Gastroesophageal sphincter (tissue), 4 donors: Measurements from ENCODE around the gene OR2AG2. TPM values are rescaled to one million over a fixed set of nuclear protein-coding genes. Genes with fewer than 3 reads are reported as not detected.
A peak's percentile ranks its signal among the peaks of the same experiment; 100 is the strongest.

Experiments used
- ATAC-seq: fragments of 150-250 bp; one replicate; pipeline ENCODE4 v1.9.1; 2016; ENCODE audit warnings: mild to moderate bottlenecking, moderate library complexity
- H3K27ac ChIP-seq, 4 donors: fragments of 200-600 bp; sonication (generic) in 3 of 4; 1 replicate in 3 of 4; 2 replicates in 1 of 4; pipeline ENCODE4 v1.5.1; 2016 to 2019
- H3K27me3 ChIP-seq: fragments of 200-600 bp; sonication (generic); one replicate; pipeline ENCODE4 v1.5.1; 2019
- H3K36me3 ChIP-seq, 2 donors: fragments of 200-600 bp; sonication (generic); one replicate each; pipeline ENCODE4 v1.5.1; 2019; ENCODE audit warnings: control low read depth in 1 of 2
- H3K4me1 ChIP-seq, 3 donors: fragments of 200-600 bp; sonication (generic); 1 replicate in 2 of 3; 2 replicates in 1 of 3; pipeline ENCODE4 v1.5.1; 2016 to 2019; ENCODE audit warnings: control low read depth in 2 of 3
- H3K4me3 ChIP-seq, 2 donors: fragments of 200-600 bp; sonication (generic); one replicate each; pipeline ENCODE4 v1.5.1; 2019; ENCODE audit warnings: mild to moderate bottlenecking in 1 of 2, moderate library complexity in 1 of 2
- H3K9me3 ChIP-seq, 3 donors: fragments of 200-600 bp; sonication (generic); one replicate each; pipeline ENCODE4 v1.5.1; 2017 to 2019; ENCODE audit warnings: control low read depth in 2 of 3
- EP300 ChIP-seq: sonication (generic); formaldehyde crosslinking; IDR thresholded peaks from one replicate; pipeline ENCODE4 v1.6.1; 2017; ENCODE audit warnings: antibody characterized with exemption, mild to moderate bottlenecking
- POLR2A ChIP-seq, 2 donors: fragments of 450-650 bp; IDR thresholded peaks; one replicate each; pipeline ENCODE4 v1.6.1; 2017; ENCODE audit warnings: antibody characterized with exemption in 2 of 2, mild to moderate bottlenecking in 2 of 2, moderate library complexity in 1 of 2
- POLR2AphosphoS5 ChIP-seq: sonication (generic); formaldehyde crosslinking; IDR thresholded peaks from one replicate; pipeline ENCODE4 v1.6.1; 2017; ENCODE audit warnings: antibody characterized with exemption
- WGBS, 2 donors: methylation state at CpG; one replicate each; pipeline ENCODE4 v1.1.5; 2018; ENCODE audit warnings: low coverage in 1 of 2; 5-methylcytosine and 5-hydroxymethylcytosine counted together
- total RNA-seq, 4 donors: library from RNA; depleted of rRNA; stranded (reverse); fragments of >200 nt; gene quantifications; one replicate each; pipeline ENCODE4 v1.1.0, GENCODE V29; 2016
- TF ChIP-seq, protein P1 (sequence below), 4 experiments: fragments of 200-600 bp in 2 of 4; fragments of 450-650 bp in 2 of 4; sonication (generic) in 1 of 4; IDR thresholded peaks; one replicate each; pipeline ENCODE4 v1.5.1; 2017 to 2019; ENCODE audit warnings: antibody characterized with exemption in 4 of 4, mild to moderate bottlenecking in 2 of 4, moderate library complexity in 2 of 4

OR2AG2 gene
- total RNA-seq, 4 donors from 2014 or later = not detected

- H3K27ac ChIP-seq = no peak overlapping the region
- no peaks in the 10 kb centered on the region for H3K27me3 ChIP-seq
- WGBS, 2 donors = 73 to 100% methylated on average over 1 to 5 of the region's 7 CpGs
- TF ChIP-seq, protein P1, sequence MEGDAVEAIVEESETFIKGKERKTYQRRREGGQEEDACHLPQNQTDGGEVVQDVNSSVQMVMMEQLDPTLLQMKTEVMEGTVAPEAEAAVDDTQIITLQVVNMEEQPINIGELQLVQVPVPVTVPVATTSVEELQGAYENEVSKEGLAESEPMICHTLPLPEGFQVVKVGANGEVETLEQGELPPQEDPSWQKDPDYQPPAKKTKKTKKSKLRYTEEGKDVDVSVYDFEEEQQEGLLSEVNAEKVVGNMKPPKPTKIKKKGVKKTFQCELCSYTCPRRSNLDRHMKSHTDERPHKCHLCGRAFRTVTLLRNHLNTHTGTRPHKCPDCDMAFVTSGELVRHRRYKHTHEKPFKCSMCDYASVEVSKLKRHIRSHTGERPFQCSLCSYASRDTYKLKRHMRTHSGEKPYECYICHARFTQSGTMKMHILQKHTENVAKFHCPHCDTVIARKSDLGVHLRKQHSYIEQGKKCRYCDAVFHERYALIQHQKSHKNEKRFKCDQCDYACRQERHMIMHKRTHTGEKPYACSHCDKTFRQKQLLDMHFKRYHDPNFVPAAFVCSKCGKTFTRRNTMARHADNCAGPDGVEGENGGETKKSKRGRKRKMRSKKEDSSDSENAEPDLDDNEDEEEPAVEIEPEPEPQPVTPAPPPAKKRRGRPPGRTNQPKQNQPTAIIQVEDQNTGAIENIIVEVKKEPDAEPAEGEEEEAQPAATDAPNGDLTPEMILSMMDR (IDR thresholded peaks at IDR 0.05) = no peak
- no peak for TF ChIP-seq POLR2A (IDR thresholded peaks at IDR 0.05)
- TF ChIP-seq EP300 = no peak
- no peak for TF ChIP-seq POLR2AphosphoS5
- H3K4me3 ChIP-seq = no peak overlapping the region
- ATAC-seq = no peak
- H3K4me1 ChIP-seq = no peaks in the 10 kb centered on the region
- H3K36me3 ChIP-seq = no peaks in the 10 kb centered on the region
- no peaks in the 10 kb centered on the region for H3K9me3 ChIP-seq
These were observed 29.5 kb downstream of the OR2AG2 start for GRCh38 chr11:6742260-6742659.

DNA sequence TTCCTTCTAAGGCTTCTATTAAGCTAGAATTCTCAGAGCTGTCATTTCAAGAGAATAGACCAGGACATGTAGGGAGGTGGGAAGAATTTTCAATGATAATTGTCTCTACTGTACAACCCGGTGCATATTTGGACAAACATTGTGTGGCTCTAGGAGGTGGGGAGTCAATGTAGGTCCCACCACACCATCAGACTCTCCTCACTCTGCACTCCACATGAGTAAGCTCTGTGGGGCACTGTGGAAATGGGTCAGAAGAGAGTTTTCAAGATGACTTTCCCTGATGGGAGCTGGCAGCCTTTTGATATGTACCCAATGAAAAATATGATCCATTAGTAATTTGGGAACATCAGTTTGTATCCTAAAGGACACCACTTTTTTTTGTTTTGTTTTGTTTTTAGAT is 33.2 kb downstream of the OR2AG2 start:
- no peak overlapping the region for H3K27ac ChIP-seq
- ATAC-seq = no peak
- no peaks in the 10 kb centered on the region for H3K4me1 ChIP-seq
- H3K4me3 ChIP-seq = no peak overlapping the region
- no peak for TF ChIP-seq EP300
- no peak for TF ChIP-seq POLR2AphosphoS5
- TF ChIP-seq POLR2A (IDR thresholded peaks at IDR 0.05) = no peak
- H3K9me3 ChIP-seq = peaks cover 0 to 4% (median 0%) of the 10 kb centered on the region in 3 donors
- WGBS, 2 donors = 100% methylated on average over 1 of the region's 1 CpG
- no peaks in the 10 kb centered on the region for H3K27me3 ChIP-seq
- H3K36me3 ChIP-seq = no peaks in the 10 kb centered on the region

DNA sequence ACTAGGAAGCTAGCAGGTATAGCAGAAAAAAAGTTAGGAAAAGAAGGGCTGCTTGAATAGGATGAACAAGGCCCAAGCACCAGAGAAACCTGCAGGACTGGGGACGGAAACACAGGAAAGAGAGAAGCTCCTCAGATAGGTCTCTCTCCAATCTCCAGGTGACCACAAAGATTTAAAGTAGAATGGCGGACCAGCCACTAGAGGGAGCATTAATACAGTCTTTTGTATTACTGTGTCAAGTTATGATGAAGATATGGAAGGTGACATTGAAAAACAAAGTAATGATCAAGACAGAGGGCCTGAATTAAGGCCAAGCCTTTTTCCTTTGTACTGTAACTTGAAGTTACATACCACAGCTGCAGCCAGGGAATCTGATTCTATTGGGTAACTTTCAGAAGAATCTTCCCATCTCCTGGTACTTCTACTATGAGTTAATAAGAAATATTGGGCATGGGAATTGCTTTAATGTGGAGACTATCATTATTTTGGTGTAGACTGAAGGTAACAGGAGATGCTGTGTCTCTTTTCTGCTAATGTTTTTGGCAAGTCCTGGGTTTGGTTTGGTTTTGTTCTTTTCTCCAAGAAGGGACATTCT is 33.8 kb downstream of the OR2AG2 start:
- ATAC-seq = no peak
- Histone ChIP-seq H3K36me3 (no peaks in the 10 kb centered on the region), H3K9me3 (peaks cover 0 to 4% (median 0%) of the 10 kb centered on the region in 3 donors), H3K4me1 (no peaks in the 10 kb centered on the region), H3K4me3 (no peak overlapping the region), H3K27ac (no peak overlapping the region), H3K27me3 (no peaks in the 10 kb centered on the region)
- 15 to 25% methylated on average over 2 of the region's 2 CpGs for WGBS, 2 donors
- TF ChIP-seq, protein P1 (IDR thresholded peaks at IDR 0.05) = peak; percentile 45 to 58 (median 48)
- TF ChIP-seq EP300 = no peak

- Histone ChIP-seq H3K27ac (no peak overlapping the region), H3K4me3 (no peak overlapping the region), H3K4me1 (no peaks in the 10 kb centered on the region), H3K36me3 (no peaks in the 10 kb centered on the region), H3K27me3 (no peaks in the 10 kb centered on the region), H3K9me3 (peaks cover 0 to 4% (median 0%) of the 10 kb centered on the region in 3 donors)
- WGBS, 2 donors = 57 to 69% methylated on average over 2 to 3 of the region's 3 CpGs
- no peak for TF ChIP-seq EP300
- no peak for TF ChIP-seq POLR2AphosphoS5
- no peak for TF ChIP-seq POLR2A (IDR thresholded peaks at IDR 0.05)
- TF ChIP-seq, protein P1 (IDR thresholded peaks at IDR 0.05) = no peak
- no peak for ATAC-seq
These were observed 35.2 kb downstream of the OR2AG2 start for GRCh38 chr11:6736495-6737121.

DNA sequence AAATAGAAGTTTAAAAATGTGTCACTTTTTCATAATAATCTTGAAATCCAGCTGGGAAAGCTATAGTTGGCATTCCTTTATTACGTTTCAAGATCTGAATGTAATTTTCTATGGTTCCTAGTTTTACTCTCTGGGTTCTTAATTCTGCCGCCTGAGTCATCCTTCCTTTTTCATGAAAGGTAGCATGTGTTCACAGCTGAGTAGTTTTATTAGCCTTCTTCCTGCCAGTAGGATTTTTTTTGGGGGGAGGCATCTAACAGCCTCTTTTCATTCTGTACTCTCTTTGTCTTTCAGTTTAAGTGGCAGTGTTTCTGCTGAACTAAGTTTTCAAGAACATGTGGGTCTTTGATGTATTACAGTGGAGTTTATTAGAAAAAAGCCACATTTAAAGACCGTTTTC is 36.5 kb downstream of the OR2AG2 start:
- H3K4me3 ChIP-seq = no peak overlapping the region
- 51 to 66% methylated on average over 3 of the region's 3 CpGs for WGBS, 2 donors
- no peak overlapping the region for H3K27ac ChIP-seq
- peaks cover 0 to 4% (median 0%) of the 10 kb centered on the region in 3 donors for H3K9me3 ChIP-seq
- no peak for TF ChIP-seq EP300
- TF ChIP-seq, protein P1 (IDR thresholded peaks at IDR 0.05) = no peak
- no peak for TF ChIP-seq POLR2AphosphoS5
- TF ChIP-seq POLR2A (IDR thresholded peaks at IDR 0.05) = no peak
- H3K4me1 ChIP-seq = no peaks in the 10 kb centered on the region
- no peak for ATAC-seq
- H3K27me3 ChIP-seq = no peaks in the 10 kb centered on the region
- H3K36me3 ChIP-seq = no peaks in the 10 kb centered on the region
